Erythroblast (primary cell): Measurements from ENCODE around the gene ITSN1.
"Not testable (repeated sequence)": the region's sequence is repeated elsewhere in the genome, so short reads cannot be mapped to it uniquely, and the experiment has no call there.

Experiments used
- DNase-seq, 2 experiments: peaks; one replicate each; lab custom pipeline; 2025; lab: John Stamatoyannopoulos, UW
- GATA1 ChIP-seq: IDR thresholded peaks from 2 replicates; pipeline ENCODE4 v1.6.1; 2011; ENCODE audit warnings: low read depth, mild to moderate bottlenecking, control low read depth, low read length, moderate library complexity
- POLR2A ChIP-seq: IDR thresholded peaks from 2 replicates; pipeline ENCODE4 v1.6.1; 2011; ENCODE audit warnings: mild to moderate bottlenecking, low read length

ITSN1 gene

GRCh38 chr21:33700491-33700890, 58.2 kb downstream of the ITSN1 start:
- DNase-seq = no peak
- TF ChIP-seq GATA1 (no peak), POLR2A (no peak)

- TF ChIP-seq POLR2A (no peak), GATA1 (no peak)
- DNase-seq = no peak
Observed at GRCh38 chr21:33703750-33704606, 61.7 kb downstream of the ITSN1 start.

DNA sequence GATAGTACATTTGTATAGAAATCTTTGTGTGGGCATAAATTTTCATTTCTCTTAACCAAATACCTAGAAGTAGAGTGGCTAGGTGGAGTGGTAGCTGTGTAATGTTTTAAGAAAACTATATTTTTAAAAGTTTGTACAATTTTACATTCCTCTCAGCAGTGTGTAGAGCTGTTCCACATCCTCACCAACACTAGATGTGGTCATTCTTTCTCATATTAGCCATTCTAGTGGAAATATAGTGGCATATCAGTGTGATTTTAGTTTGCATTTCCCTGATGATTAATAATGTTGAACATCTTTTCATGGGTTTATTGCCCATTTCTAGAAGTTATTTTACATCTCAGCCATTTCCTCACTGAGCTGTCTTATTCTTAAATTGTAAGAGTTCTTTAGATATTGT, 65.5 kb downstream of the ITSN1 start:
- no peak for DNase-seq
- TF ChIP-seq POLR2A (no peak), GATA1 (no peak)

DNA sequence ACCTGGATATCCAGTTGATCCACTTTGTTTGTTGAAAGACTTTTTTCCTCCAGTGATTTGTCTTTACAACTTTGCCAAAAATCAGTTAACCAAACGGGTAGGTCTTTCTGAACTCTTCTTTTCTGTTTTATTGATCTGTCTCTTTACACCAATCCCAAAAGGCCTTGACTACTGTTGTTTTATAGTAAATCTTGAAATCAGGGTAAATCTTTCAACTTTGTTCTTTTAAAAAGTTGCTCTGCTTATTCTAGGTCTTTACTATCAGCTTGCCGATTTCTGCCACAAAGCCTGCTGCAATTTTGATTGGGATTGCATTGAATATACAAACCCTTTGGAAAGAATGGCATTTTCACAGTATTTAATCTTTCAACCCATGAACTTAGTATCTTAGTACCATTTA, 66.6 kb downstream of the ITSN1 start:
- TF ChIP-seq POLR2A (no peak), GATA1 (no peak)
- no peak for DNase-seq

GRCh38 chr21:33712022-33712803, 69.9 kb downstream of the ITSN1 start:
- TF ChIP-seq GATA1 (no peak), POLR2A (no peak)

DNA sequence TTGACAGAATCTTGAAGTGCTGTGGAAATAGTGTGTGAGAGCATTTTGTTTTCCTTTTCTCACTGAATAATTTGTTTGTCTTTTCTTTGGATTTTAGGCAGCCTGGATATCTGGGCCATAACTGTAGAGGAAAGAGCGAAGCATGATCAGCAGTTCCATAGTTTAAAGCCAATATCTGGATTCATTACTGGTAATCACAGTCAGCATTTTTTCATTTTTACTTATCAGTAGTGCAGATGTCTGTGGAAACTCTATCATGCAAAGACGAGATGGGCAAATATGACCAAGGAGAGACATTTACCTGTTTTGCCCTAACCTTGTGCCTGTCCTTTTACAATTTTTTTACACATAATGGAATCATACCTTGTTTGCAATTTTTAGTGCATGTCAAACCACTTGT, 78.8 kb downstream of the ITSN1 start:
- TF ChIP-seq POLR2A (no peak), GATA1 (no peak)
- DNase-seq = no peak

More at GRCh38 chr21:33712022-33712803, 69.9 kb downstream of the ITSN1 start:
- no peak for DNase-seq

DNA sequence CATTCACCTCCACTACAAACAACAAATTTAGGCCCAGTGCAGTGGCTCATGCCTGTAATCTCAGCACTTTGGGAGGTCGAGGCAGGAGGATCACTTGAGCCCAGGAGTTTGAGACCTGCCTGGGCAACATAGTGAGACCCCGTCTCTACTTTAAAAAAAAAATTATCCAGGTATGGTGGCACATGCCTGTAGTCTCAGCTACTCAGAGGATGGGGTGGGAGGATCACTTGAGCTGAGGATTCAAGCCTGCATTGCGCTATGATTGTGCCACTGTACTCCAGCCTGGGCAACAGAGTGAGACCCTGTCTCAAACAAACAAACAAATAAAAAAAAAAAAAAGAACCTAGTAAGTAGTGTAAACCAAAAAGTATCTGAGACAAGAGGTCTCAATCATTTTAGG, 86.8 kb downstream of the ITSN1 start:
- not testable (repeated sequence) for DNase-seq

GRCh38 chr21:33729641-33730040, 87.3 kb downstream of the ITSN1 start:
- DNase-seq = no peak
- TF ChIP-seq GATA1 = no peak
- TF ChIP-seq POLR2A = no peak

DNA sequence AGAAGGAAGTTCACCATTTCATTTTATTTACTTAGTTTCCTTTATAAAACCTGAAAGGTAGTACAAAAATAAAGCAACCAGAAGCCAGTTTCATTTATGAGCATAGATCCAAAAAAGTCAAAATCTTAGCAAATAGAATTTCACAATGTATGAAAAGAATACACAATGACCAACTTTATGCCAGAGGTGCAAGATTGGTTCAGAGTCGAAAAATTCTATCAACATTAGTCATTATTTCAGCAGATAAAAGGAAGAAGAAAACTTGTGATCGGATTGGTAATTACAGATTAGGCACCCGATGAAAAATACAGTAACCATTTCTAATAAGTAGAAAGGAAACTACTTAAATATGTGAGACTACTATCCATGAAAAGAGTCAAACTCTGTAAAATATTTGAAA, 89.1 kb downstream of the ITSN1 start:
- DNase-seq = no peak
- TF ChIP-seq POLR2A = no peak
- TF ChIP-seq GATA1 = no peak

DNA sequence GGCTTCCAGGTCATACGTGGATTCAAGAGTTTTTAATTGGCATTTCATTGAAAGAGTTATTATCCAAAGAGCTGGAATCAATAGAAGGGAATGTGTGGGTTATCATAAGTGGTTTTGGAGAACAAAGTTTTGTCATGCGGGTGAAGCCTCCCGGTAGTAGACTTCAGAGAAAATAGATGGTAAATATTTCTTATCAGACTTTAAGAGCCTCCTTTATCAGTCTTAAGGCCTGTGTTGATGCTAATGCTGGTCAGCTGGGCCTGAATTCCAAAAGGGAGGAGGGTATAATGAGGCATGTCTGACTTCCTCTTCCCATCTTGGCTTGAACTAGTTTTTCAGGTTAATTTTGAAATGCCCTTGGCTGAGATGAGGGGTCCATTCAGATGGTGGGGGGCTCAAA, 89.7 kb downstream of the ITSN1 start:
- TF ChIP-seq POLR2A = no peak
- no peak for TF ChIP-seq GATA1
- peak; percentile 22 to 59 for DNase-seq

- no peak for DNase-seq
- no peak for TF ChIP-seq POLR2A
- TF ChIP-seq GATA1 = no peak
Observed at GRCh38 chr21:33733601-33734000, 91.3 kb downstream of the ITSN1 start.

DNA sequence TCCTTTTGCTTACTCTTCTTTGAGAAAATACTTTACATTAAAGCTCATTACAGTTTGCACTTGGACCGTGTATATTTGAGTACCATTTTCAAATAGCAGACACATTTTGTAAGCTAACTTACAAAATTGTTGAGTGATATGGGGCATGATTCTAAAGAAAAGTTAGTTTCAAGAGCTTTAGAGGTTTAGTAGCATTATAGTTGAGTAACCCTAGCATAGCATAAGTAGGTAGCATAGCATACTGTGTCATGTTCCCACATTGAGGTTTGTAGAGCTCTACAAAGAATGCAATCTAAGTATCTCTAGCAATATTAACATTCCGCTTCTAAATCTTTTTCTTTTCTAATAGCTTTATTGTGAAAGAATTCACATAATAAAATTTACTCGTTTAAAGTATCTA, 92.0 kb downstream of the ITSN1 start:
- no peak for DNase-seq
- no peak for TF ChIP-seq POLR2A
- TF ChIP-seq GATA1 = no peak

DNA sequence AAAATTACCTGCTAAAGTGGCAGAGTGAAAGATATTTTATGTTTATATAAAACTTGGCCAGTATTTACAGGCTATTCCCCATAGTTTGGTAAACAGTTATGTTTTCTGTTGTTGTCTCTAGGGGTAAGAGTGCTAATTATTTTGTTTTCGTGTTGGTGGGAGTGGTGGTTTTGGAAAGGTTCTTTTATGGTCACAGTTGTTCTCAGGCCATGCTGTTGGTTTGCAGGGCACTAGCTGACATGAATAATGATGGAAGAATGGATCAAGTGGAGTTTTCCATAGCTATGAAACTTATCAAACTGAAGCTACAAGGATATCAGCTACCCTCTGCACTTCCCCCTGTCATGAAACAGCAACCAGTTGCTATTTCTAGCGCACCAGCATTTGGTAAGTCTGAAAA, 92.5 kb downstream of the ITSN1 start:
- TF ChIP-seq POLR2A (no peak), GATA1 (no peak)
- DNase-seq = no peak

GRCh38 chr21:33736569-33736968, 94.3 kb downstream of the ITSN1 start:
- no peak for DNase-seq
- no peak for TF ChIP-seq POLR2A
- no peak for TF ChIP-seq GATA1
